HL-60 (cell line): Measurements from ENCODE around the gene AOPEP.

Source experiments
- DNase-seq, 2 experiments: peaks; one replicate each; pipeline ENCODE4 v3.0.0-alpha.2; 2010 to 2020; ENCODE audit warnings: low read depth in 1 of 2, low spot score in 1 of 2
- H3K27ac ChIP-seq: fragments of 250-450 bp; sonication (Bioruptor Pico); replicated peaks from 2 replicates; pipeline ENCODE4 v1.5.1; 2020; ENCODE audit warnings: mild to moderate bottlenecking, moderate library complexity
- H3K27me3 ChIP-seq: fragments of 250-450 bp; sonication (Bioruptor Pico); 2 replicates; pipeline ENCODE4 v1.5.1; 2021; ENCODE audit warnings: mild to moderate bottlenecking, moderate library complexity; ENCODE audit not compliant: insufficient read depth, poor library complexity, severe bottlenecking
- H3K4me3 ChIP-seq: replicated peaks from 2 replicates; pipeline ENCODE4 v1.5.1; 2011; ENCODE audit warnings: mild to moderate bottlenecking, control low read depth, low read length; ENCODE audit not compliant: insufficient read depth
- GABPA ChIP-seq: IDR thresholded peaks from 2 replicates; pipeline ENCODE4 v1.6.1; 2012; ENCODE audit warnings: low read depth
- POLR2AphosphoS5 ChIP-seq: IDR thresholded peaks from 2 replicates; pipeline ENCODE4 v1.6.1; 2012; ENCODE audit warnings: low read depth
- SPI1 ChIP-seq: IDR thresholded peaks from 2 replicates; pipeline ENCODE4 v1.6.1; 2012; ENCODE audit warnings: low read depth, mild to moderate bottlenecking, borderline replicate concordance
- TF ChIP-seq, protein P1 (sequence below): IDR thresholded peaks from one replicate; pipeline ENCODE4 v1.5.1; 2011; ENCODE audit warnings: low read length, control low read depth, inconsistent platforms; ENCODE audit not compliant: insufficient read depth
- TF ChIP-seq, protein P2 (sequence below): IDR thresholded peaks from 2 replicates; pipeline ENCODE4 v1.6.1; 2012; ENCODE audit warnings: low read depth; ENCODE audit not compliant: insufficient replicate concordance

Gene AOPEP

DNA sequence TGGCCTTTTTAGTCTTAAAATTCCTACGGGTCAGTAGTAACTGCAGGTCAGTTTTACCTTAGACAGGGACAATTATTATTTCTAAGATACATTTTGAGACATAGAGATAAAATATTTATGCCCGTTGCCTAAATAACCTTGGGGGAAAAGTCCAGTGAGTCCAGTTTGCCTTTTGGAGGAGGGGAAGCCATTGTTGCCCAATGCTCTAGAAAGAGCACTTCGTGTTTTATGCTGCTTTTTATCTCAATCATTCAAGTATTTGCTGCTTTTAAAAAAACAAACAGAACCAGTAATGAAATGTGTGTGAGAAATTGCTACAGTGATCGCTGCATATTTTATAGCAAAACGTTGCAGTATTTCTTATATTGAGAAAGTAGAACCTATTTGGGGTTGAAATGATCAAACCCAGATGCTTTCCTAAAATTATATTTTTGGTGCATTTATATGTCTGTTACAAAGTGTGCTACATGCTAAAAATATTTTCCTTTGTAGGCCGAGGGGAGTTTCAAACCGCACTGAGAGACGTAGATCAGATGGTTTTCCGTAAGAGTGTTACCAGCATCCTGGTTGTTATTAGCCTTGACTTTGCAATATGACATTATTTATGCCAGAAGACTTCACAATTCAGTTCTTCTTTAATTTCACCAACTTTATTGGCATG, 266.8 kb downstream of the AOPEP start:
- no peak for DNase-seq
- Histone ChIP-seq H3K27ac (no peak overlapping the region), H3K4me3 (no peak overlapping the region)

DNA sequence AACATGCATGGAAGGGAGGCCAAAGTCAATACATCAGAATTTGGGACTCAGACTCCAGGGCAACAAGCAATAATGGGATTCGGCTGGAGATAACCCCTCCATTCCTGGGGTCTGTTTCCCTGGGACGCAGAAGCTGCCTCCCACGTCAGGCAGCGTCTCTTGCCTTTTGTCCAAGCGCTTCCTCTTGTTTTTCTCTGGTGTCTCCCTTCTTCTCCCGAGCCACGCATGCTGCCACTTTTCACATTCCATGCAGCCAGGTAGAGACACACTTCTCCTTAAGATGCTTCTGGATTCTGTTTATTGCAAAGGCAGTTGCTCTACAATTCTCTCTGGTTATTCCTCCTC, 267.3 kb downstream of the AOPEP start:
- H3K27ac ChIP-seq, result no peak overlapping the region
- no peaks in the 10 kb centered on the region for H3K27me3 ChIP-seq
- no peak for TF ChIP-seq POLR2AphosphoS5
- TF ChIP-seq GABPA, result no peak
- TF ChIP-seq, protein P1, sequence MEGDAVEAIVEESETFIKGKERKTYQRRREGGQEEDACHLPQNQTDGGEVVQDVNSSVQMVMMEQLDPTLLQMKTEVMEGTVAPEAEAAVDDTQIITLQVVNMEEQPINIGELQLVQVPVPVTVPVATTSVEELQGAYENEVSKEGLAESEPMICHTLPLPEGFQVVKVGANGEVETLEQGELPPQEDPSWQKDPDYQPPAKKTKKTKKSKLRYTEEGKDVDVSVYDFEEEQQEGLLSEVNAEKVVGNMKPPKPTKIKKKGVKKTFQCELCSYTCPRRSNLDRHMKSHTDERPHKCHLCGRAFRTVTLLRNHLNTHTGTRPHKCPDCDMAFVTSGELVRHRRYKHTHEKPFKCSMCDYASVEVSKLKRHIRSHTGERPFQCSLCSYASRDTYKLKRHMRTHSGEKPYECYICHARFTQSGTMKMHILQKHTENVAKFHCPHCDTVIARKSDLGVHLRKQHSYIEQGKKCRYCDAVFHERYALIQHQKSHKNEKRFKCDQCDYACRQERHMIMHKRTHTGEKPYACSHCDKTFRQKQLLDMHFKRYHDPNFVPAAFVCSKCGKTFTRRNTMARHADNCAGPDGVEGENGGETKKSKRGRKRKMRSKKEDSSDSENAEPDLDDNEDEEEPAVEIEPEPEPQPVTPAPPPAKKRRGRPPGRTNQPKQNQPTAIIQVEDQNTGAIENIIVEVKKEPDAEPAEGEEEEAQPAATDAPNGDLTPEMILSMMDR, result no peak
- TF ChIP-seq, protein P2, sequence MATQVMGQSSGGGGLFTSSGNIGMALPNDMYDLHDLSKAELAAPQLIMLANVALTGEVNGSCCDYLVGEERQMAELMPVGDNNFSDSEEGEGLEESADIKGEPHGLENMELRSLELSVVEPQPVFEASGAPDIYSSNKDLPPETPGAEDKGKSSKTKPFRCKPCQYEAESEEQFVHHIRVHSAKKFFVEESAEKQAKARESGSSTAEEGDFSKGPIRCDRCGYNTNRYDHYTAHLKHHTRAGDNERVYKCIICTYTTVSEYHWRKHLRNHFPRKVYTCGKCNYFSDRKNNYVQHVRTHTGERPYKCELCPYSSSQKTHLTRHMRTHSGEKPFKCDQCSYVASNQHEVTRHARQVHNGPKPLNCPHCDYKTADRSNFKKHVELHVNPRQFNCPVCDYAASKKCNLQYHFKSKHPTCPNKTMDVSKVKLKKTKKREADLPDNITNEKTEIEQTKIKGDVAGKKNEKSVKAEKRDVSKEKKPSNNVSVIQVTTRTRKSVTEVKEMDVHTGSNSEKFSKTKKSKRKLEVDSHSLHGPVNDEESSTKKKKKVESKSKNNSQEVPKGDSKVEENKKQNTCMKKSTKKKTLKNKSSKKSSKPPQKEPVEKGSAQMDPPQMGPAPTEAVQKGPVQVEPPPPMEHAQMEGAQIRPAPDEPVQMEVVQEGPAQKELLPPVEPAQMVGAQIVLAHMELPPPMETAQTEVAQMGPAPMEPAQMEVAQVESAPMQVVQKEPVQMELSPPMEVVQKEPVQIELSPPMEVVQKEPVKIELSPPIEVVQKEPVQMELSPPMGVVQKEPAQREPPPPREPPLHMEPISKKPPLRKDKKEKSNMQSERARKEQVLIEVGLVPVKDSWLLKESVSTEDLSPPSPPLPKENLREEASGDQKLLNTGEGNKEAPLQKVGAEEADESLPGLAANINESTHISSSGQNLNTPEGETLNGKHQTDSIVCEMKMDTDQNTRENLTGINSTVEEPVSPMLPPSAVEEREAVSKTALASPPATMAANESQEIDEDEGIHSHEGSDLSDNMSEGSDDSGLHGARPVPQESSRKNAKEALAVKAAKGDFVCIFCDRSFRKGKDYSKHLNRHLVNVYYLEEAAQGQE, result no peak
- no peak for TF ChIP-seq SPI1
- DNase-seq, result no peak
- no peak overlapping the region for H3K4me3 ChIP-seq

More for the DNA sequence above, 266.8 kb downstream of the AOPEP start:
- TF ChIP-seq SPI1 (no peak), GABPA (no peak), POLR2AphosphoS5 (no peak)
- TF ChIP-seq, protein P2, result no peak
- TF ChIP-seq, protein P1, result no peak
- H3K27me3 ChIP-seq, result no peaks in the 10 kb centered on the region

DNA sequence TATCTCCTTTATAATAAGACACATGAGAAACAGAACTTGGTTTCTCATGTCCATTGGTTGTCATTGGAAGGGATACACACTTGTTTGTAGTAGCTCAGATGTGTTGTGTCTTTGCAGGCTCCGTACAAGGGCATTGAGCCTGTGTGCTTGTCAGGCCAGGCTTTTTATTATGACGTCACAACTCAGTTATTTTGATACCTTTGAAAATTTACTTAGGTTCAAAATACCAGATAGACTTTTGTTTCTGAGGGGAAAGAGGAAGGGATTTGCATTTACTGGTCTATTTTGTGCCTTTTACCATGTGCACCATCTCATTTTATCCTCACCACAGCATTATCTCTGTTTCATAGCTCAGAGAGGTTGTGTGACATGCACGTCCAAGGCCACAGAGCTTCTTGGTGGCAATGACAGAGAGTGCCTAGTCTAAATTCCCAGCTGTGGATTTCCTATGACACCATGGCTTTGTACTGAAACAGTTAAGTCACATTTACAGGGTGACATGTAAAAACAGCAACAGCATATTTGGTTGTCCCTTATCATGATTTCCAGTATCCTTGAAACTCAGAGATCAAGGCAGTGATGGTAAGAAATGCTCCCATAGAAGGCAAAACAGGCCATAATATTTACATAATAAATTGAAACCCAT, 268.7 kb downstream of the AOPEP start:
- Histone ChIP-seq H3K27me3 (no peaks in the 10 kb centered on the region), H3K4me3 (no peak overlapping the region), H3K27ac (no peak overlapping the region)
- TF ChIP-seq SPI1, result no peak
- TF ChIP-seq, protein P2, result no peak
- TF ChIP-seq GABPA, result no peak
- no peak for TF ChIP-seq POLR2AphosphoS5
- TF ChIP-seq, protein P1, result no peak
- no peak for DNase-seq
